ENCODE results near the gene SIRT4.

The SIRT4 gene

DNA sequence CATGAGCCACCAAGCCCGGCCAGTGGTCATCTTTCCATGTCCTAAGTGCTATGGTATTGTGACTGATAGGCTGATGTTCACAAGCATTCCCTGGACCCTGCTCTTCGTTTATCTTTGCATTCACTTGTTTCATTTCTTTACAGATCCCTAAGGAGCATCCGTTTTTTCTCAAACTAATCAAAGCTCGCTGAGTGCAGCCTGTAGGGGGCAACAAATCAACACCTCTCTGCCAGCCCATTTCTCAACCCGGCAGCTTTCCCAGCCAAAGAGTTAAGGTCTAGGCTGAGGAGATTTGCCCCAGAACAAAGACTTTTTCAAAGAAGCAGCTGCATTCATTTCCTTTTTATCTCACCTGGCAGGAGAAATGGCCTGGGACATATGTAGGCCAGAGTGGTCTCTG lies 12.1 kb downstream of the SIRT4 start:
- no peak overlapping the region for H3K4me3 ChIP-seq (ENCODE audit: control insufficient read depth, low read depth, low read length)
- TF ChIP-seq CTCF (IDR thresholded peaks at IDR 0.05; ENCODE audit: control insufficient read depth, insufficient read depth, low read depth, low read length, missing control alignments), result peak; percentile 27
- no peak for DNase-seq (ENCODE audit: low read depth)

- H3K4me3 ChIP-seq (ENCODE audit: control insufficient read depth, low read depth, low read length), result peak overlapping the region; percentile 86
- TF ChIP-seq CTCF (IDR thresholded peaks at IDR 0.05; ENCODE audit: control insufficient read depth, insufficient read depth, low read depth, low read length, missing control alignments), result no peak
- DNase-seq (ENCODE audit: low read depth), result no peak
Measured at GRCh38 chr12:120316798-120317223, 14.7 kb downstream of the SIRT4 start.

DNA sequence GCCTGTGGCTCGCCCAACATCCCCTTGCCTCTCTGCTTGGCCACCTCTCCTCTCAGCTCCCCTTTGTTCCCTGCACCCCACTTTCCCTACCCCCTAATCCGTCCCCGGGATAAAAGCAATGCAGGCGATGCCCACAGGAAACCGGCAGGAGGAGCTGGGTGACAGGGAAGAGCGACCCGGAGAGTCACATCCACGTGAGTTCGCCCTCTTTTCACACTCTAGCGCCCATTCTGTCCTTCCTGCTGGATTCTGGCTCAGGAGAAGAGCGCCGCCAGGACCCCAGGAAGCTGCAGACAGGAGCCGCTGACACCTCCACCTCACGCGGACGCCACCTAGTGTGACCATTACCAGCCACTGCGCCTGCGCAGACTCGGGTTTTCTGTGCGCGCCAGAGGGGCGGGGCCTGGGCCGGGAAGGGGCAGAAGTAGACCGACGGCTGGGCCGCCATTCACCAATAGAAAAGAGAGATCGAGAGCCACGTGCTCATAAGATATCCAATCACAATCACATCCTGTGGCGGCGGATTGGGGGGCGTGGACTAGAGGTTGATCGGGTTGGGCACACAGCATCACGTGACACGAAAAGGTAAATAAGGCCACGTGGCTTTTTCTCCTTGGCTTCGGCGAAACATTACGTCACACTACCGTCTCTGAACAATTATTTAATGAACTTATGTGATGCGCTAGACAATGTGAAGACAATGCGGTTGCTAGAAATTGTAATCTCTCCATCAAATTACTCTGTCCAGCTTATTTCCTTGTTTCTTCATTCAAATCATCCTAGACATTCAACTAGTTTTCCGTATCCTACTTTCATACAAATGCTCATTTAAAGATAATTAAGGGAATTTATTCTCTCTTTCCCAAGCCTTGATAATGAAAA lies 15.3 kb downstream of the SIRT4 start:
- DNase-seq (ENCODE audit: low read depth), result peak; percentile 95
- peak; percentile 26 for TF ChIP-seq CTCF (IDR thresholded peaks at IDR 0.05; ENCODE audit: control insufficient read depth, insufficient read depth, low read depth, low read length, missing control alignments)
- peak overlapping the region; percentile 86 for H3K4me3 ChIP-seq (ENCODE audit: control insufficient read depth, low read depth, low read length)

DNA sequence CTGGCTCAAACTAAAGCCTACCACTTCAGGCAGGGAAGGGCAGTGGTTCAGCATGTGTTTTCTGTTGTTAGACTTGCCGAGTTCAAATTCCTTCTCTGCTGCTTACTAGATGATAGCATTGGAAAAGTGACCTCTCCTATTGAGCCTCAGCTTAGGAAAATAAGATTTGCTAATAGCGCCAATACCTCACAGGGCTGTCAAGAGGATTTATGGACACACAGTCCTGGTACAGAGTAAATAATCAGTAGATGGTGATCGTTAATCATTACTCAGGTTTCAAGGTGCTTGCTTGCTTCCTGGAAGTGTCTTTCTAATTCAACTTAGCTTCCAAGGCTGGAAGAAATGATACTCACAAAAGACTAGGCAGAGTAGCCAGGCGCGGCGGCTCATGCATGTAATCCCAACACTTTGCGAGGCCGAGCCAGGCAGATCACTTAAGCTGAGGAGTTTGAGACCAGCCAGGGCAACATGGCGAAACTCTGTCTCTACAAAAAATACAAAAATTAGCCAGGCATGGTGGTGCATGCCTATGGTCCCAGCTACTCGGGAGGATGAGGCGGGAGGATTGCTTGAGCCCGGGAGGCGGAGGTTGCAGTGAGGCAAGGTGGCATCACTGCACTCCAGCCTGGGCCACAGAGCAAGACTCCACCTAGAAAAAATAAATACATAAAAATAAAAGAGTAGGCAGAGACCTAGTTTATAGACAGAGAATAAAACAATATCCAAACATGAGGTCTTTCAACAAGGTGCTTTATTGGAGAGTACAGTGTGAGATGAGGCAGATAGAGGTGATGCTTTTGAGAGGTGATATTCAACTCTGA lies 19.5 kb downstream of the SIRT4 start:
- no peak for DNase-seq (ENCODE audit: low read depth)
- no peak for TF ChIP-seq CTCF (IDR thresholded peaks at IDR 0.05; ENCODE audit: control insufficient read depth, insufficient read depth, low read depth, low read length, missing control alignments)
- no peak overlapping the region for H3K4me3 ChIP-seq (ENCODE audit: control insufficient read depth, low read depth, low read length)

DNA sequence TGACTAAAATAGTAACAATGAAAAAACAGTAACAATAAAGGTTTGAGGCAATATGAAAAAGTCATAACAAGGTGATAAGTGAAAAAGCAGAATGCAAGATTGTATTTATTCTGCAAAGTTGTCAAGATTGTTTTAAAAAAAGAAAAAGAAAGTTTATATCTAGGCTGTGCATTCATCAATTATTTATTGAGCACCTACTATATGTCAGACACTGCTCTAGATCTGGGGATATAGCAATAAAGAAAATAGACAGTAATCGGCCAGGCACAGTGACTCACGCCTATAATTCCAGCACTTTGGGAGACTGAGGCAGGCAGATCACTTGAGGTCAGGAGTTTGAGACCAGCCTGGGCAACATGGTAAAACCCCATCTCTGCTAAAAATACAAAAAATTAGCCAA lies 21.7 kb downstream of the SIRT4 start:
- no peak overlapping the region for H3K4me3 ChIP-seq (ENCODE audit: control insufficient read depth, low read depth, low read length)
- TF ChIP-seq CTCF (IDR thresholded peaks at IDR 0.05; ENCODE audit: control insufficient read depth, insufficient read depth, low read depth, low read length, missing control alignments), result no peak
- DNase-seq (ENCODE audit: low read depth), result no peak

- no peak overlapping the region for H3K4me3 ChIP-seq (ENCODE audit: control insufficient read depth, low read depth, low read length)
- DNase-seq (ENCODE audit: low read depth), result no peak
- TF ChIP-seq CTCF (IDR thresholded peaks at IDR 0.05; ENCODE audit: control insufficient read depth, insufficient read depth, low read depth, low read length, missing control alignments), result no peak
Measured at GRCh38 chr12:120324841-120325417, 22.8 kb downstream of the SIRT4 start.

All from AG09309 (cell line).